ENCODE measurements around the gene PDE6H. TPM values are rescaled to one million over a fixed set of nuclear protein-coding genes. Genes with fewer than 3 reads are reported as not detected.

PDE6H gene
- total RNA-seq, 2 experiments from 2014 or later = not detected

- POLR2A ChIA-PET = interaction anchor here (0.8 kb wide), 1 partner anchor 29 kb away, joined by 3 read pairs; no protein-coding TSS in a partner anchor
- Histone ChIP-seq H3K4me3 (ENCODE audit: low read length) (no peak overlapping the region), H3K27ac (ENCODE audit: low read depth in 1 of 2, low read length in 2 of 2) (no peak overlapping the region), H3K27me3 (ENCODE audit: control insufficient read depth in 1 of 2, insufficient read depth in 2 of 2, low read length in 2 of 2) (no peaks in the 10 kb centered on the region), H3K4me1 (ENCODE audit: insufficient read depth, low read length) (peaks cover 24% of the 10 kb centered on the region), H3K9me3 (ENCODE audit: control insufficient read depth in 1 of 2, insufficient read depth in 1 of 2, low read length in 2 of 2) (no peaks in the 10 kb centered on the region), H3K36me3 (ENCODE audit: insufficient read depth, low read length) (no peaks in the 10 kb centered on the region)
- intact Hi-C loops (cut with DNase I, micrococcal nuclease) = loop anchor here (5.0 to 10.0 kb wide), 2 partner anchors 214 to 756 kb away; no protein-coding TSS in a partner anchor
- no peak for TF ChIP-seq CTCF (IDR thresholded peaks at IDR 0.05)
- H3K4me3 Mint-ChIP-seq = no peak overlapping the region
- no peak for DNase-seq
- peaks cover 6% of the 10 kb centered on the region for H3K9me3 Mint-ChIP-seq
- H3K36me3 Mint-ChIP-seq (ENCODE audit: low read depth) = no peaks in the 10 kb centered on the region
- H3K27me3 Mint-ChIP-seq = no peaks in the 10 kb centered on the region
- H3K4me1 Mint-ChIP-seq (ENCODE audit: low read depth) = peaks cover 40% of the 10 kb centered on the region
- no peak overlapping the region for H3K27ac Mint-ChIP-seq
- CTCF ChIA-PET = interaction anchor here (1.0 kb wide), 1 partner anchor 31 kb away, joined by 3 read pairs; no protein-coding TSS in a partner anchor
- no peak for ATAC-seq (ENCODE audit: poor library complexity)
These were observed 18.2 kb downstream of the PDE6H start for GRCh38 chr12:14991069-14991468.

GRCh38 chr12:14992673-14993072 lies 19.8 kb downstream of the PDE6H start:
- H3K27ac ChIP-seq (ENCODE audit: low read depth in 1 of 2, low read length in 2 of 2) = no peak overlapping the region
- H3K4me1 ChIP-seq (ENCODE audit: insufficient read depth, low read length) = peaks cover 24% of the 10 kb centered on the region
- H3K9me3 Mint-ChIP-seq = peaks cover 6% of the 10 kb centered on the region
- no peak for TF ChIP-seq CTCF (IDR thresholded peaks at IDR 0.05)
- no peaks in the 10 kb centered on the region for H3K27me3 ChIP-seq (ENCODE audit: control insufficient read depth in 1 of 2, insufficient read depth in 2 of 2, low read length in 2 of 2)
- peaks cover 36% of the 10 kb centered on the region for H3K4me1 Mint-ChIP-seq (ENCODE audit: low read depth)
- no peaks in the 10 kb centered on the region for H3K27me3 Mint-ChIP-seq
- CTCF ChIA-PET = interaction anchor here (1.5 kb wide), 1 partner anchor 54 kb away, joined by 3 read pairs; the partner anchor contains the start of gene ERP27
- no peaks in the 10 kb centered on the region for H3K36me3 ChIP-seq (ENCODE audit: insufficient read depth, low read length)
- H3K9me3 ChIP-seq (ENCODE audit: control insufficient read depth in 1 of 2, insufficient read depth in 1 of 2, low read length in 2 of 2) = no peaks in the 10 kb centered on the region
- intact Hi-C loops (cut with DNase I, micrococcal nuclease) = loop anchor here (2.0 to 10.0 kb wide), 3 partner anchors 28 to 758 kb away; no protein-coding TSS in a partner anchor
- POLR2A ChIA-PET = interaction anchor here (5.2 kb wide), 1 partner anchor 31 kb away, joined by 74 read pairs; the partner anchor contains the start of gene ARHGDIB
- no peaks in the 10 kb centered on the region for H3K36me3 Mint-ChIP-seq (ENCODE audit: low read depth)
- H3K27ac Mint-ChIP-seq = peak overlapping the region; percentile 8
- DNase-seq = no peak
- H3K4me3 Mint-ChIP-seq = no peak overlapping the region
- no peak for ATAC-seq (ENCODE audit: poor library complexity)
- H3K4me3 ChIP-seq (ENCODE audit: low read length) = no peak overlapping the region

- Histone ChIP-seq H3K4me1 (ENCODE audit: insufficient read depth, low read length) (peaks cover 24% of the 10 kb centered on the region), H3K27me3 (ENCODE audit: control insufficient read depth in 1 of 2, insufficient read depth in 2 of 2, low read length in 2 of 2) (no peaks in the 10 kb centered on the region), H3K4me3 (ENCODE audit: low read length) (no peak overlapping the region), H3K36me3 (ENCODE audit: insufficient read depth, low read length) (no peaks in the 10 kb centered on the region), H3K9me3 (ENCODE audit: control insufficient read depth in 1 of 2, insufficient read depth in 1 of 2, low read length in 2 of 2) (no peaks in the 10 kb centered on the region), H3K27ac (ENCODE audit: low read depth in 1 of 2, low read length in 2 of 2) (no peak overlapping the region)
- ATAC-seq (ENCODE audit: poor library complexity) (no peak), DNase-seq (no peak)
- POLR2A ChIA-PET = interaction anchor here (5.2 kb wide), 1 partner anchor 31 kb away, joined by 74 read pairs; the partner anchor contains the start of gene ARHGDIB
- no peak overlapping the region for H3K4me3 Mint-ChIP-seq
- intact Hi-C loops (cut with DNase I, micrococcal nuclease) = loop anchor here (2.0 to 10.0 kb wide), 3 partner anchors 28 to 758 kb away; no protein-coding TSS in a partner anchor
- TF ChIP-seq CTCF (IDR thresholded peaks at IDR 0.05) = no peak
- CTCF ChIA-PET = interaction anchor here (1.5 kb wide), 1 partner anchor 55 kb away, joined by 3 read pairs; the partner anchor contains the start of gene ERP27
- peaks cover 6% of the 10 kb centered on the region for H3K9me3 Mint-ChIP-seq
- peak overlapping the region; percentile 82 for H3K27ac Mint-ChIP-seq
- no peaks in the 10 kb centered on the region for H3K36me3 Mint-ChIP-seq (ENCODE audit: low read depth)
- no peaks in the 10 kb centered on the region for H3K27me3 Mint-ChIP-seq
- H3K4me1 Mint-ChIP-seq (ENCODE audit: low read depth) = peaks cover 36% of the 10 kb centered on the region
These were observed 20.3 kb downstream of the PDE6H start for GRCh38 chr12:14993117-14993516.
